NCI-H748 (cell line): Measurements from ENCODE around the gene ALAS2.
"Not testable (repeated sequence)": the region's sequence is repeated elsewhere in the genome, so short reads cannot be mapped to it uniquely, and the experiment has no call there.

ENCODE experiments used
- DNase-seq: peaks from one replicate; lab custom pipeline; 2025; ENCODE audit not compliant: unreplicated experiment; lab: John Stamatoyannopoulos, UW

The ALAS2 gene

GRCh38 chrX:55030271-55031205, at the start of gene ALAS2:
Gene ALAS2, minus strand, starts transcription at chrX:55030977. Its CDS starts 4,977 bp downstream, at chrX:55026000.
- DNase-seq: no peak

GRCh38 chrX:55074851-55075467, 44.2 kb upstream of the ALAS2 start, which contains the start of gene PAGE2B:
Gene PAGE2B, plus strand, starts transcription at chrX:55075030. Its CDS starts 1,012 bp downstream, at chrX:55076042.
- no peak for DNase-seq

- DNase-seq: no peak
These were observed 41.5 kb upstream of the ALAS2 start for GRCh38 chrX:55072286-55072685.

GRCh38 chrX:55067180-55067579, 36.4 kb upstream of the ALAS2 start:
- DNase-seq: not testable (repeated sequence)

- DNase-seq: peak; percentile 59
These were observed 27.0 kb upstream of the ALAS2 start for GRCh38 chrX:55057675-55058249.

- DNase-seq: peak; percentile 71
These were observed 26.3 kb upstream of the ALAS2 start for GRCh38 chrX:55056820-55057674.

- not testable (repeated sequence) for DNase-seq
These were observed 19.8 kb upstream of the ALAS2 start for GRCh38 chrX:55050599-55050998.

- no peak for DNase-seq
These were observed 10.7 kb upstream of the ALAS2 start for GRCh38 chrX:55041514-55041913.

- no peak for DNase-seq
These were observed 8.7 kb upstream of the ALAS2 start for GRCh38 chrX:55039471-55039870.

GRCh38 chrX:55033429-55033828, 2.7 kb upstream of the ALAS2 start:
- DNase-seq: no peak

- no peak for DNase-seq
These were observed 1.5 kb downstream of the ALAS2 start for GRCh38 chrX:55029291-55029690.

GRCh38 chrX:55028611-55029010, 2.2 kb downstream of the ALAS2 start:
- DNase-seq: no peak

GRCh38 chrX:55028040-55028439, 2.7 kb downstream of the ALAS2 start:
- DNase-seq: no peak

GRCh38 chrX:55026840-55027239, 3.9 kb downstream of the ALAS2 start:
- no peak for DNase-seq

- DNase-seq: no peak
These were observed 4.6 kb downstream of the ALAS2 start for GRCh38 chrX:55026143-55026542.

- no peak for DNase-seq
These were observed 15.9 kb downstream of the ALAS2 start for GRCh38 chrX:55014897-55015299.

GRCh38 chrX:55011294-55011693, 19.5 kb downstream of the ALAS2 start:
- peak; percentile 2 for DNase-seq

GRCh38 chrX:55008571-55009358, 22.0 kb downstream of the ALAS2 start:
- no peak for DNase-seq

GRCh38 chrX:55007656-55008055, 23.1 kb downstream of the ALAS2 start:
- no peak for DNase-seq
